ENCODE results near the gene PHLDA2. TPM values are rescaled to one million over a fixed set of nuclear protein-coding genes. Genes with fewer than 3 reads are reported as not detected.

PHLDA2 gene
- total RNA-seq (2012; rRNA removed) = 11.8 and 15.5 TPM in 2 replicates

- Histone ChIP-seq H3K4me1 (ENCODE audit: control insufficient read depth, insufficient read depth, low read length) (peaks cover 43% of the 10 kb centered on the region), H3K4me3 (ENCODE audit: low read length) (peak within 1 kb of the TSS; percentile 72), H3K36me3 (ENCODE audit: insufficient read depth, low read length) (no peaks in the 10 kb centered on the region), H3K9me3 (replicated peaks; ENCODE audit: low read length) (no peaks in the 10 kb centered on the region), H3K27me3 (ENCODE audit: control insufficient read depth, insufficient read depth, low read length) (no peaks in the 10 kb centered on the region), H3K9ac (ENCODE audit: low read depth, low read length) (peak within 1 kb of the TSS; percentile 87), H3K4me2 (ENCODE audit: low read length) (peak within 1 kb of the TSS; percentile 87)
Measured at GRCh38 chr11:2928605-2929530, at the start of gene PHLDA2. Gene PHLDA2, minus strand, starts transcription at chr11:2929420. Its CDS starts 56 bp downstream, at chr11:2929364.

- no peaks in the 10 kb centered on the region for H3K27me3 ChIP-seq (ENCODE audit: control insufficient read depth, insufficient read depth, low read length)
- H3K4me1 ChIP-seq (ENCODE audit: control insufficient read depth, insufficient read depth, low read length) = no peaks in the 10 kb centered on the region
- H3K4me2 ChIP-seq (ENCODE audit: low read length) = no peak overlapping the region
- no peaks in the 10 kb centered on the region for H3K9me3 ChIP-seq (replicated peaks; ENCODE audit: low read length)
- no peak overlapping the region for H3K9ac ChIP-seq (ENCODE audit: low read depth, low read length)
- peaks cover 64% of the 10 kb centered on the region for H3K36me3 ChIP-seq (ENCODE audit: insufficient read depth, low read length)
- no peak overlapping the region for H3K4me3 ChIP-seq (ENCODE audit: low read length)
Measured at GRCh38 chr11:2977113-2977512, 47.9 kb upstream of the PHLDA2 start.

GRCh38 chr11:2976294-2977063 is 47.3 kb upstream of the PHLDA2 start:
- no peak overlapping the region for H3K4me2 ChIP-seq (ENCODE audit: low read length)
- H3K36me3 ChIP-seq (ENCODE audit: insufficient read depth, low read length) = peaks cover 71% of the 10 kb centered on the region
- H3K9me3 ChIP-seq (replicated peaks; ENCODE audit: low read length) = no peaks in the 10 kb centered on the region
- no peak overlapping the region for H3K4me3 ChIP-seq (ENCODE audit: low read length)
- H3K27me3 ChIP-seq (ENCODE audit: control insufficient read depth, insufficient read depth, low read length) = no peaks in the 10 kb centered on the region
- no peak overlapping the region for H3K9ac ChIP-seq (ENCODE audit: low read depth, low read length)
- H3K4me1 ChIP-seq (ENCODE audit: control insufficient read depth, insufficient read depth, low read length) = no peaks in the 10 kb centered on the region

GRCh38 chr11:2975594-2975993 is 46.4 kb upstream of the PHLDA2 start:
- Histone ChIP-seq H3K27me3 (ENCODE audit: control insufficient read depth, insufficient read depth, low read length) (no peaks in the 10 kb centered on the region), H3K4me1 (ENCODE audit: control insufficient read depth, insufficient read depth, low read length) (no peaks in the 10 kb centered on the region), H3K36me3 (ENCODE audit: insufficient read depth, low read length) (peaks cover 78% of the 10 kb centered on the region), H3K9me3 (replicated peaks; ENCODE audit: low read length) (no peaks in the 10 kb centered on the region), H3K9ac (ENCODE audit: low read depth, low read length) (no peak overlapping the region), H3K4me3 (ENCODE audit: low read length) (no peak overlapping the region), H3K4me2 (ENCODE audit: low read length) (no peak overlapping the region)

- Histone ChIP-seq H3K9ac (ENCODE audit: low read depth, low read length) (no peak overlapping the region), H3K36me3 (ENCODE audit: insufficient read depth, low read length) (peaks cover 91% of the 10 kb centered on the region), H3K27me3 (ENCODE audit: control insufficient read depth, insufficient read depth, low read length) (no peaks in the 10 kb centered on the region), H3K9me3 (replicated peaks; ENCODE audit: low read length) (no peaks in the 10 kb centered on the region), H3K4me2 (ENCODE audit: low read length) (no peak overlapping the region), H3K4me3 (ENCODE audit: low read length) (no peak overlapping the region), H3K4me1 (ENCODE audit: control insufficient read depth, insufficient read depth, low read length) (no peaks in the 10 kb centered on the region)
Measured at GRCh38 chr11:2974272-2974671, 45.1 kb upstream of the PHLDA2 start.

GRCh38 chr11:2968341-2968900 is 39.2 kb upstream of the PHLDA2 start:
- no peak overlapping the region for H3K4me3 ChIP-seq (ENCODE audit: low read length)
- no peaks in the 10 kb centered on the region for H3K27me3 ChIP-seq (ENCODE audit: control insufficient read depth, insufficient read depth, low read length)
- H3K4me1 ChIP-seq (ENCODE audit: control insufficient read depth, insufficient read depth, low read length) = no peaks in the 10 kb centered on the region
- H3K9me3 ChIP-seq (replicated peaks; ENCODE audit: low read length) = no peaks in the 10 kb centered on the region
- no peak overlapping the region for H3K4me2 ChIP-seq (ENCODE audit: low read length)
- no peak overlapping the region for H3K9ac ChIP-seq (ENCODE audit: low read depth, low read length)
- peaks cover 94% of the 10 kb centered on the region for H3K36me3 ChIP-seq (ENCODE audit: insufficient read depth, low read length)

GRCh38 chr11:2964782-2965181 is 35.6 kb upstream of the PHLDA2 start:
- Histone ChIP-seq H3K9ac (ENCODE audit: low read depth, low read length) (no peak overlapping the region), H3K36me3 (ENCODE audit: insufficient read depth, low read length) (peaks cover 86% of the 10 kb centered on the region), H3K4me1 (ENCODE audit: control insufficient read depth, insufficient read depth, low read length) (no peaks in the 10 kb centered on the region), H3K4me2 (ENCODE audit: low read length) (no peak overlapping the region), H3K9me3 (replicated peaks; ENCODE audit: low read length) (no peaks in the 10 kb centered on the region), H3K4me3 (ENCODE audit: low read length) (no peak overlapping the region), H3K27me3 (ENCODE audit: control insufficient read depth, insufficient read depth, low read length) (no peaks in the 10 kb centered on the region)

- Histone ChIP-seq H3K4me2 (ENCODE audit: low read length) (no peak overlapping the region), H3K27me3 (ENCODE audit: control insufficient read depth, insufficient read depth, low read length) (no peaks in the 10 kb centered on the region), H3K36me3 (ENCODE audit: insufficient read depth, low read length) (peaks cover 83% of the 10 kb centered on the region), H3K4me1 (ENCODE audit: control insufficient read depth, insufficient read depth, low read length) (no peaks in the 10 kb centered on the region), H3K9ac (ENCODE audit: low read depth, low read length) (no peak overlapping the region), H3K4me3 (ENCODE audit: low read length) (no peak overlapping the region), H3K9me3 (replicated peaks; ENCODE audit: low read length) (no peaks in the 10 kb centered on the region)
Measured at GRCh38 chr11:2963761-2964160, 34.5 kb upstream of the PHLDA2 start.

- Histone ChIP-seq H3K9me3 (replicated peaks; ENCODE audit: low read length) (no peaks in the 10 kb centered on the region), H3K36me3 (ENCODE audit: insufficient read depth, low read length) (peaks cover 83% of the 10 kb centered on the region)
Measured at GRCh38 chr11:2963112-2963754, 34.0 kb upstream of the PHLDA2 start.

GRCh38 chr11:2961080-2961479 is 31.9 kb upstream of the PHLDA2 start:
- Histone ChIP-seq H3K27me3 (ENCODE audit: control insufficient read depth, insufficient read depth, low read length) (no peaks in the 10 kb centered on the region), H3K36me3 (ENCODE audit: insufficient read depth, low read length) (peaks cover 82% of the 10 kb centered on the region), H3K4me3 (ENCODE audit: low read length) (no peak overlapping the region), H3K4me1 (ENCODE audit: control insufficient read depth, insufficient read depth, low read length) (no peaks in the 10 kb centered on the region), H3K9me3 (replicated peaks; ENCODE audit: low read length) (no peaks in the 10 kb centered on the region), H3K9ac (ENCODE audit: low read depth, low read length) (no peak overlapping the region), H3K4me2 (ENCODE audit: low read length) (no peak overlapping the region)

More at GRCh38 chr11:2963112-2963754, 34.0 kb upstream of the PHLDA2 start:
- no peak overlapping the region for H3K4me2 ChIP-seq (ENCODE audit: low read length)
- no peaks in the 10 kb centered on the region for H3K4me1 ChIP-seq (ENCODE audit: control insufficient read depth, insufficient read depth, low read length)
- H3K9ac ChIP-seq (ENCODE audit: low read depth, low read length) = no peak overlapping the region
- H3K4me3 ChIP-seq (ENCODE audit: low read length) = no peak overlapping the region
- no peaks in the 10 kb centered on the region for H3K27me3 ChIP-seq (ENCODE audit: control insufficient read depth, insufficient read depth, low read length)

GRCh38 chr11:2960139-2960538 is 30.9 kb upstream of the PHLDA2 start:
- Histone ChIP-seq H3K4me1 (ENCODE audit: control insufficient read depth, insufficient read depth, low read length) (no peaks in the 10 kb centered on the region), H3K9ac (ENCODE audit: low read depth, low read length) (no peak overlapping the region), H3K4me3 (ENCODE audit: low read length) (no peak overlapping the region), H3K9me3 (replicated peaks; ENCODE audit: low read length) (no peaks in the 10 kb centered on the region), H3K4me2 (ENCODE audit: low read length) (no peak overlapping the region), H3K27me3 (ENCODE audit: control insufficient read depth, insufficient read depth, low read length) (no peaks in the 10 kb centered on the region), H3K36me3 (ENCODE audit: insufficient read depth, low read length) (peaks cover 80% of the 10 kb centered on the region)
